HepG2 (cell line): Measurements from ENCODE around the gene PSENEN. TPM values are rescaled to one million over a fixed set of nuclear protein-coding genes. Genes with fewer than 3 reads are reported as not detected.

Experiments used
- BHLHE40 ChIP-seq: IDR thresholded peaks from 2 replicates; pipeline ENCODE4 v1.6.1; 2011; ENCODE audit warnings: low read length, improper control_type of control experiment
- EED ChIP-seq: sonication (generic); formaldehyde crosslinking; IDR thresholded peaks from 2 replicates; pipeline ENCODE4 v1.5.0; 2020; ENCODE audit warnings: mild to moderate bottlenecking, missing genetic modification reagents
- HOXA3 ChIP-seq: sonication (generic); formaldehyde crosslinking; IDR thresholded peaks from 2 replicates; pipeline ENCODE4 v1.5.0; 2020; ENCODE audit warnings: missing genetic modification reagents
- KLF15 ChIP-seq: sonication (generic); formaldehyde crosslinking; IDR thresholded peaks from 2 replicates; pipeline ENCODE4 v1.8.1; 2023; ENCODE audit warnings: borderline replicate concordance, mild to moderate bottlenecking, inconsistent platforms, missing genetic modification reagents, mixed read lengths
- NBN ChIP-seq: fragments of 450-650 bp; conservative IDR thresholded peaks from 2 replicates; pipeline ENCODE4 v1.6.1; 2017
- PHB2 ChIP-seq: fragments of 450-650 bp; IDR thresholded peaks from 2 replicates; pipeline ENCODE4 v1.6.1; 2018; ENCODE audit not compliant: partially characterized antibody
- RBAK ChIP-seq: sonication (generic); formaldehyde crosslinking; IDR thresholded peaks from 2 replicates; pipeline ENCODE4 v1.5.1; 2020; ENCODE audit warnings: mild to moderate bottlenecking, missing genetic modification reagents
- RORA ChIP-seq: sonication (generic); formaldehyde crosslinking; IDR thresholded peaks from 2 replicates; pipeline ENCODE4 v1.5.0; 2020; ENCODE audit warnings: mild to moderate bottlenecking, missing genetic modification reagents, moderate library complexity
- SALL1 ChIP-seq: sonication (generic); formaldehyde crosslinking; IDR thresholded peaks from 2 replicates; pipeline ENCODE4 v1.8.0; 2022; ENCODE audit warnings: mild to moderate bottlenecking, missing genetic modification reagents
- SRY ChIP-seq: sonication (generic); formaldehyde crosslinking; IDR thresholded peaks from 2 replicates; pipeline ENCODE4 v1.8.0; 2022; ENCODE audit warnings: mild to moderate bottlenecking, missing genetic modification reagents
- TBX3 ChIP-seq: fragments of 450-650 bp; IDR thresholded peaks from 2 replicates; pipeline ENCODE4 v1.6.1; 2017; ENCODE audit warnings: antibody characterized with exemption, mild to moderate bottlenecking, inconsistent platforms, borderline replicate concordance
- ZKSCAN1 ChIP-seq: fragments of 150-350 bp; IDR thresholded peaks from 2 replicates; pipeline ENCODE4 v1.6.1; 2014; ENCODE audit warnings: low read length
- ZNF12 ChIP-seq: sonication (generic); formaldehyde crosslinking; IDR thresholded peaks from 2 replicates; pipeline ENCODE4 v1.5.0; 2020; ENCODE audit warnings: missing genetic modification reagents
- ZNF207 ChIP-seq: fragments of 450-650 bp; IDR thresholded peaks from 2 replicates; pipeline ENCODE4 v1.6.1; 2016; ENCODE audit warnings: antibody characterized with exemption, borderline replicate concordance
- ZNF441 ChIP-seq: sonication (generic); formaldehyde crosslinking; IDR thresholded peaks from 2 replicates; pipeline ENCODE4 v1.7.0; 2021; ENCODE audit warnings: missing genetic modification reagents, borderline replicate concordance
- ZNF543 ChIP-seq: sonication (generic); formaldehyde crosslinking; IDR thresholded peaks from 2 replicates; pipeline ENCODE4 v1.4.0; 2020; ENCODE audit warnings: mild to moderate bottlenecking, missing genetic modification reagents
- ZNF562 ChIP-seq: sonication (generic); formaldehyde crosslinking; IDR thresholded peaks from 2 replicates; pipeline ENCODE4 v1.8.0; 2022; ENCODE audit warnings: missing genetic modification reagents, borderline replicate concordance
- ZNF564 ChIP-seq: sonication (generic); formaldehyde crosslinking; IDR thresholded peaks from 2 replicates; pipeline ENCODE4 v1.8.1; 2023; ENCODE audit warnings: mild to moderate bottlenecking, missing genetic modification reagents
- ZNF746 ChIP-seq: sonication (generic); formaldehyde crosslinking; IDR thresholded peaks from 2 replicates; pipeline ENCODE4 v1.8.0; 2022; ENCODE audit warnings: mild to moderate bottlenecking, missing genetic modification reagents
- ZSCAN25 ChIP-seq: sonication (generic); formaldehyde crosslinking; IDR thresholded peaks from 2 replicates; pipeline ENCODE4 v1.8.0; 2022; ENCODE audit warnings: mild to moderate bottlenecking, missing genetic modification reagents
- ZSCAN5A ChIP-seq: sonication (generic); formaldehyde crosslinking; IDR thresholded peaks from 2 replicates; pipeline ENCODE4 v1.8.0; 2022; ENCODE audit warnings: mild to moderate bottlenecking, missing genetic modification reagents, borderline replicate concordance
- polyA plus RNA-seq, 8 experiments: library from polyadenylated mRNA; depleted of rRNA in 3 of 8; stranded (reverse) in 7 of 8; unstranded in 1 of 8; fragments of >200 nt; fragmentation: Illumina TruSeq in 4 of 8; extraction: Trizol in 4 of 8; gene quantifications; 2 replicates each; pipeline versions ENCODE4 v1.2.1 to v1.2.3, GENCODE V29; 2011 to 2016; ENCODE audit warnings: low read depth in 4 of 8, missing spikeins in 1 of 8, mixed read lengths in 1 of 8; ENCODE audit not compliant: insufficient read depth in 1 of 8
- total RNA-seq, 5 experiments: library from RNA; depleted of rRNA; stranded (reverse); fragments of >200 nt; fragmentation: Illumina TruSeq; extraction: Trizol; gene quantifications; 2 replicates each; pipeline ENCODE4 v1.2.3, GENCODE V29; 2016; ENCODE audit warnings: low read depth in 1 of 5
- TF ChIP-seq, protein P1 (sequence below): IDR thresholded peaks from 2 replicates; pipeline ENCODE4 v1.6.1; 2016
- TF ChIP-seq, protein P2 (sequence below): sonication (generic); formaldehyde crosslinking; IDR thresholded peaks from 2 replicates; pipeline ENCODE4 v1.5.0; 2020; ENCODE audit warnings: missing genetic modification reagents
- TF ChIP-seq, protein P3 (sequence below): sonication (generic); formaldehyde crosslinking; IDR thresholded peaks from 2 replicates; pipeline ENCODE4 v1.8.0; 2022; ENCODE audit warnings: missing genetic modification reagents, mild to moderate bottlenecking, moderate library complexity, borderline replicate concordance

The PSENEN gene
- total and polyA plus RNA-seq, 2 of the 13 experiments (the other 11 are each of a cell fraction or from before 2014, with no cell fraction given), result 16.9 to 34.2 TPM

GRCh38 chr19:35783469-35784434 is 38.3 kb downstream of the PSENEN start (continued):
- TF ChIP-seq NBN (no peak), ZNF441 (no peak), TBX3 (no peak), PHB2 (no peak), KLF15 (no peak), RBAK (CRISPR knock-in tag) (no peak), ZNF12 (CRISPR knock-in tag) (no peak), ZNF746 (CRISPR knock-in tag) (no peak), SRY (CRISPR knock-in tag) (no peak), ZNF543 (CRISPR knock-in tag) (no peak), ZKSCAN1 (no peak), ZNF564 (CRISPR knock-in tag) (no peak), ZSCAN25 (CRISPR knock-in tag) (no peak), EED (CRISPR knock-in tag) (no peak), ZNF562 (CRISPR knock-in tag) (no peak), SALL1 (CRISPR knock-in tag) (no peak; the same call in 1 of the 2 replicates), BHLHE40 (no peak), ZSCAN5A (CRISPR knock-in tag) (no peak), HOXA3 (CRISPR knock-in tag) (peak; percentile 13; the same call in 1 of the 2 replicates), RORA (CRISPR knock-in tag) (no peak), ZNF207 (no peak)
- TF ChIP-seq, protein P1, sequence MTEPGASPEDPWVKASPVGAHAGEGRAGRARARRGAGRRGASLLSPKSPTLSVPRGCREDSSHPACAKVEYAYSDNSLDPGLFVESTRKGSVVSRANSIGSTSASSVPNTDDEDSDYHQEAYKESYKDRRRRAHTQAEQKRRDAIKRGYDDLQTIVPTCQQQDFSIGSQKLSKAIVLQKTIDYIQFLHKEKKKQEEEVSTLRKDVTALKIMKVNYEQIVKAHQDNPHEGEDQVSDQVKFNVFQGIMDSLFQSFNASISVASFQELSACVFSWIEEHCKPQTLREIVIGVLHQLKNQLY, result no peak
- TF ChIP-seq, protein P2, sequence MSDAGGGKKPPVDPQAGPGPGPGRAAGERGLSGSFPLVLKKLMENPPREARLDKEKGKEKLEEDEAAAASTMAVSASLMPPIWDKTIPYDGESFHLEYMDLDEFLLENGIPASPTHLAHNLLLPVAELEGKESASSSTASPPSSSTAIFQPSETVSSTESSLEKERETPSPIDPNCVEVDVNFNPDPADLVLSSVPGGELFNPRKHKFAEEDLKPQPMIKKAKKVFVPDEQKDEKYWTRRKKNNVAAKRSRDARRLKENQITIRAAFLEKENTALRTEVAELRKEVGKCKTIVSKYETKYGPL (CRISPR knock-in tag), result no peak
- TF ChIP-seq, protein P3, sequence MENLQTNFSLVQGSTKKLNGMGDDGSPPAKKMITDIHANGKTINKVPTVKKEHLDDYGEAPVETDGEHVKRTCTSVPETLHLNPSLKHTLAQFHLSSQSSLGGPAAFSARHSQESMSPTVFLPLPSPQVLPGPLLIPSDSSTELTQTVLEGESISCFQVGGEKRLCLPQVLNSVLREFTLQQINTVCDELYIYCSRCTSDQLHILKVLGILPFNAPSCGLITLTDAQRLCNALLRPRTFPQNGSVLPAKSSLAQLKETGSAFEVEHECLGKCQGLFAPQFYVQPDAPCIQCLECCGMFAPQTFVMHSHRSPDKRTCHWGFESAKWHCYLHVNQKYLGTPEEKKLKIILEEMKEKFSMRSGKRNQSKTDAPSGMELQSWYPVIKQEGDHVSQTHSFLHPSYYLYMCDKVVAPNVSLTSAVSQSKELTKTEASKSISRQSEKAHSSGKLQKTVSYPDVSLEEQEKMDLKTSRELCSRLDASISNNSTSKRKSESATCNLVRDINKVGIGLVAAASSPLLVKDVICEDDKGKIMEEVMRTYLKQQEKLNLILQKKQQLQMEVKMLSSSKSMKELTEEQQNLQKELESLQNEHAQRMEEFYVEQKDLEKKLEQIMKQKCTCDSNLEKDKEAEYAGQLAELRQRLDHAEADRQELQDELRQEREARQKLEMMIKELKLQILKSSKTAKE (CRISPR knock-in tag), result no peak
